Neural cell (in vitro differentiated cells): ENCODE measurements around the gene CPB2. TPM values are rescaled to one million over a fixed set of nuclear protein-coding genes. Genes with fewer than 3 reads are reported as not detected.

Experiments
- H2AFZ ChIP-seq: fragments of 200-600, 300-800 bp; sonication (generic), shearing (Covaris generic); 2 replicates; pipeline ENCODE4 v1.6.0; 2014; ENCODE audit warnings: low read depth, mild to moderate bottlenecking, antibody characterized with exemption, low read length, moderate library complexity
- H3F3A ChIP-seq: fragments of 200-600 bp; shearing (Covaris generic); 2 replicates; pipeline ENCODE4 v1.6.1; 2016; ENCODE audit warnings: mild to moderate bottlenecking, moderate library complexity, mixed read lengths, antibody characterized with exemption, low read length; ENCODE audit not compliant: insufficient read depth, poor library complexity, severe bottlenecking
- H3K27ac ChIP-seq: fragments of 200-600, 300-800 bp; sonication (generic), shearing (Covaris generic); 2 replicates; pipeline ENCODE4 v1.5.1; 2014; ENCODE audit warnings: mild to moderate bottlenecking, low read length, moderate library complexity
- H3K27me3 ChIP-seq: fragments of 300-800, 200-600 bp; sonication (generic), shearing (Covaris generic); 2 replicates; pipeline ENCODE4 v1.6.0; 2014; ENCODE audit warnings: mild to moderate bottlenecking, low read depth, low read length, moderate library complexity; ENCODE audit not compliant: insufficient read depth
- H3K36me3 ChIP-seq: fragments of 300-800, 200-600 bp; sonication (generic), shearing (Covaris generic); 2 replicates; pipeline ENCODE4 v1.5.1; 2014; ENCODE audit warnings: mild to moderate bottlenecking, antibody characterized with exemption, low read length, moderate library complexity; ENCODE audit not compliant: insufficient read depth
- H3K4me2 ChIP-seq: fragments of 300-800, 200-600 bp; sonication (generic), shearing (Covaris generic); 2 replicates; pipeline ENCODE4 v1.6.0; 2014; ENCODE audit warnings: mild to moderate bottlenecking, low read length
- H3K4me3 ChIP-seq: fragments of 300-800, 200-600 bp; sonication (generic), shearing (Covaris generic); 2 replicates; pipeline ENCODE4 v1.5.1; 2014; ENCODE audit warnings: mild to moderate bottlenecking, low read length, moderate library complexity
- H3K79me2 ChIP-seq: fragments of 200-600 bp; shearing (Covaris generic); replicated peaks from 2 replicates; pipeline ENCODE4 v1.6.0; 2014; ENCODE audit warnings: mild to moderate bottlenecking, low read length, moderate library complexity; ENCODE audit not compliant: insufficient read depth
- H3K9ac ChIP-seq: fragments of 300-800, 200-600 bp; sonication (generic), shearing (Covaris generic); 2 replicates; pipeline ENCODE4 v1.6.1; 2016; ENCODE audit warnings: mild to moderate bottlenecking, low read length, mixed read lengths
- H3K9me2 ChIP-seq: fragments of 200-600 bp; shearing (Covaris generic); 2 replicates; pipeline ENCODE4 v1.6.1; 2016; ENCODE audit warnings: mild to moderate bottlenecking, low read length, mixed read lengths; ENCODE audit not compliant: insufficient read depth
- H3K9me3 ChIP-seq: fragments of 200-600, 300-800 bp; sonication (generic), shearing (Covaris generic); 2 replicates; pipeline ENCODE4 v1.6.1; 2016; ENCODE audit warnings: mild to moderate bottlenecking, mixed run types, low read length, moderate library complexity, mixed read lengths
- H4K20me1 ChIP-seq: fragments of 200-600 bp; shearing (Covaris generic); 2 replicates; pipeline ENCODE4 v1.6.1; 2016; ENCODE audit warnings: mild to moderate bottlenecking, mixed run types; ENCODE audit not compliant: insufficient read depth
- EP300 ChIP-seq: fragments of 450-650 bp; conservative IDR thresholded peaks from 2 replicates; pipeline ENCODE4 v1.6.1; 2014; ENCODE audit warnings: antibody characterized with exemption, mild to moderate bottlenecking, moderate library complexity; ENCODE audit not compliant: poor library complexity, severe bottlenecking
- EZH2 ChIP-seq: fragments of 200-600, 300-800 bp; shearing (Covaris generic), sonication (generic); IDR thresholded peaks from 2 replicates; pipeline ENCODE4 v1.6.1; 2014; ENCODE audit warnings: antibody characterized with exemption, low read length, borderline replicate concordance, mild to moderate bottlenecking; ENCODE audit not compliant: insufficient read depth, poor library complexity, severe bottlenecking
- MXI1 ChIP-seq: fragments of 450-650 bp; conservative IDR thresholded peaks from 2 replicates; pipeline ENCODE4 v1.6.1; 2014; ENCODE audit warnings: antibody characterized with exemption, mild to moderate bottlenecking; ENCODE audit not compliant: poor library complexity, severe bottlenecking
- POLR2AphosphoS5 ChIP-seq: IDR thresholded peaks from 2 replicates; pipeline ENCODE4 v1.6.1; 2012
- RAD21 ChIP-seq: fragments of 450-650 bp; conservative IDR thresholded peaks from 2 replicates; pipeline ENCODE4 v1.6.1; 2014; ENCODE audit warnings: antibody characterized with exemption, mild to moderate bottlenecking, moderate library complexity
- SMC3 ChIP-seq: fragments of 450-650 bp; conservative IDR thresholded peaks from 2 replicates; pipeline ENCODE4 v1.6.1; 2014; ENCODE audit warnings: antibody characterized with exemption, mild to moderate bottlenecking, moderate library complexity; ENCODE audit not compliant: poor library complexity
- TAF1 ChIP-seq: IDR thresholded peaks from 2 replicates; pipeline ENCODE4 v1.6.1; 2012; ENCODE audit warnings: low read depth
- polyA plus RNA-seq: library from polyadenylated mRNA; depleted of rRNA; stranded (reverse); fragments of >200 nt; gene quantifications from 2 replicates; pipeline ENCODE4 v1.2.3, GENCODE V29; 2014
- TF ChIP-seq, protein P1 (sequence below): IDR thresholded peaks from 2 replicates; pipeline ENCODE4 v1.6.1; 2012; ENCODE audit warnings: borderline replicate concordance
- TF ChIP-seq, protein P2 (sequence below): fragments of 450-650 bp; IDR thresholded peaks from 2 replicates; pipeline ENCODE4 v1.5.1; 2014; ENCODE audit warnings: antibody characterized with exemption, mild to moderate bottlenecking, moderate library complexity; ENCODE audit not compliant: poor library complexity, severe bottlenecking

Gene CPB2
- polyA plus RNA-seq, 1 donor from 2014 or later: not detected

DNA sequence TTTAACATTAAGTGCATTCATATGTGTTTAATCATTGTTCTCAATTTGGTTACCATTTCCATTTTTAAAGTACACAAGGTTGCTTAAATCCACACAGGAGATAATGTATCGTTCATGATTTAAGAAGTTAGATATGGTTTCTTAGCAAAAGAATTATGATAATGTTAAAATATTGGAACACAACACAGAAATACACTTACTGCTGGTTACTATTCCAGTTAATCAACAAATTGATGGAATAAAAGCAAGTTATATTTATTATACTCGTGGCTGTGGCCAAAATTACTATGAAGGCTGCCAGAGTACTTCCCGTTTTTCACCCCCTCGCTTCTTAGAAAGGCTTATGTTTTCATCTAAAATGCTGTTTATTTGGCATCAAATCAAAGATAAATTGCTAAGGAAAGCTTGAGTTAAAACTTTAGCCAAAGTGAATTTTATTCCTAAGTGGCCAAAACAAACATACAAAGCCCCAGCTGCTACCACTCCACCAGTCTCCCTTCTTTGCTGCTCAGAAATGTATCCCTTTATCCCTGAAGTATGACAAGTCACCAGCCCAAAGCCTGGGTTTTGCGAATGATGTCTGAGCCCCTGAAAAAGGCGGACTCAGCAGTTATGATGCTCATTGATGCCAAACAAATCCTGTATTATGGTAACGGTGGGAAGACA is 49.4 kb upstream of the CPB2 start:
- Histone ChIP-seq H2AFZ (no peak overlapping the region), H3K27ac (no peak overlapping the region), H3F3A (no peaks in the 10 kb centered on the region), H3K4me2 (no peak overlapping the region), H3K9me2 (no peaks in the 10 kb centered on the region), H3K27me3 (no peaks in the 10 kb centered on the region), H3K9me3 (no peaks in the 10 kb centered on the region), H3K36me3 (no peaks in the 10 kb centered on the region), H3K9ac (no peak overlapping the region), H3K4me3 (no peak overlapping the region), H4K20me1 (no peaks in the 10 kb centered on the region), H3K79me2 (no peaks in the 10 kb centered on the region)
- TF ChIP-seq, protein P1, sequence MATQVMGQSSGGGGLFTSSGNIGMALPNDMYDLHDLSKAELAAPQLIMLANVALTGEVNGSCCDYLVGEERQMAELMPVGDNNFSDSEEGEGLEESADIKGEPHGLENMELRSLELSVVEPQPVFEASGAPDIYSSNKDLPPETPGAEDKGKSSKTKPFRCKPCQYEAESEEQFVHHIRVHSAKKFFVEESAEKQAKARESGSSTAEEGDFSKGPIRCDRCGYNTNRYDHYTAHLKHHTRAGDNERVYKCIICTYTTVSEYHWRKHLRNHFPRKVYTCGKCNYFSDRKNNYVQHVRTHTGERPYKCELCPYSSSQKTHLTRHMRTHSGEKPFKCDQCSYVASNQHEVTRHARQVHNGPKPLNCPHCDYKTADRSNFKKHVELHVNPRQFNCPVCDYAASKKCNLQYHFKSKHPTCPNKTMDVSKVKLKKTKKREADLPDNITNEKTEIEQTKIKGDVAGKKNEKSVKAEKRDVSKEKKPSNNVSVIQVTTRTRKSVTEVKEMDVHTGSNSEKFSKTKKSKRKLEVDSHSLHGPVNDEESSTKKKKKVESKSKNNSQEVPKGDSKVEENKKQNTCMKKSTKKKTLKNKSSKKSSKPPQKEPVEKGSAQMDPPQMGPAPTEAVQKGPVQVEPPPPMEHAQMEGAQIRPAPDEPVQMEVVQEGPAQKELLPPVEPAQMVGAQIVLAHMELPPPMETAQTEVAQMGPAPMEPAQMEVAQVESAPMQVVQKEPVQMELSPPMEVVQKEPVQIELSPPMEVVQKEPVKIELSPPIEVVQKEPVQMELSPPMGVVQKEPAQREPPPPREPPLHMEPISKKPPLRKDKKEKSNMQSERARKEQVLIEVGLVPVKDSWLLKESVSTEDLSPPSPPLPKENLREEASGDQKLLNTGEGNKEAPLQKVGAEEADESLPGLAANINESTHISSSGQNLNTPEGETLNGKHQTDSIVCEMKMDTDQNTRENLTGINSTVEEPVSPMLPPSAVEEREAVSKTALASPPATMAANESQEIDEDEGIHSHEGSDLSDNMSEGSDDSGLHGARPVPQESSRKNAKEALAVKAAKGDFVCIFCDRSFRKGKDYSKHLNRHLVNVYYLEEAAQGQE: no peak
- no peak for TF ChIP-seq RAD21
- TF ChIP-seq MXI1: no peak
- no peak for TF ChIP-seq TAF1
- TF ChIP-seq, protein P2, sequence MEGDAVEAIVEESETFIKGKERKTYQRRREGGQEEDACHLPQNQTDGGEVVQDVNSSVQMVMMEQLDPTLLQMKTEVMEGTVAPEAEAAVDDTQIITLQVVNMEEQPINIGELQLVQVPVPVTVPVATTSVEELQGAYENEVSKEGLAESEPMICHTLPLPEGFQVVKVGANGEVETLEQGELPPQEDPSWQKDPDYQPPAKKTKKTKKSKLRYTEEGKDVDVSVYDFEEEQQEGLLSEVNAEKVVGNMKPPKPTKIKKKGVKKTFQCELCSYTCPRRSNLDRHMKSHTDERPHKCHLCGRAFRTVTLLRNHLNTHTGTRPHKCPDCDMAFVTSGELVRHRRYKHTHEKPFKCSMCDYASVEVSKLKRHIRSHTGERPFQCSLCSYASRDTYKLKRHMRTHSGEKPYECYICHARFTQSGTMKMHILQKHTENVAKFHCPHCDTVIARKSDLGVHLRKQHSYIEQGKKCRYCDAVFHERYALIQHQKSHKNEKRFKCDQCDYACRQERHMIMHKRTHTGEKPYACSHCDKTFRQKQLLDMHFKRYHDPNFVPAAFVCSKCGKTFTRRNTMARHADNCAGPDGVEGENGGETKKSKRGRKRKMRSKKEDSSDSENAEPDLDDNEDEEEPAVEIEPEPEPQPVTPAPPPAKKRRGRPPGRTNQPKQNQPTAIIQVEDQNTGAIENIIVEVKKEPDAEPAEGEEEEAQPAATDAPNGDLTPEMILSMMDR: no peak
- TF ChIP-seq POLR2AphosphoS5: no peak
- no peak for TF ChIP-seq EP300
- no peak for TF ChIP-seq SMC3
- no peak for TF ChIP-seq EZH2

DNA sequence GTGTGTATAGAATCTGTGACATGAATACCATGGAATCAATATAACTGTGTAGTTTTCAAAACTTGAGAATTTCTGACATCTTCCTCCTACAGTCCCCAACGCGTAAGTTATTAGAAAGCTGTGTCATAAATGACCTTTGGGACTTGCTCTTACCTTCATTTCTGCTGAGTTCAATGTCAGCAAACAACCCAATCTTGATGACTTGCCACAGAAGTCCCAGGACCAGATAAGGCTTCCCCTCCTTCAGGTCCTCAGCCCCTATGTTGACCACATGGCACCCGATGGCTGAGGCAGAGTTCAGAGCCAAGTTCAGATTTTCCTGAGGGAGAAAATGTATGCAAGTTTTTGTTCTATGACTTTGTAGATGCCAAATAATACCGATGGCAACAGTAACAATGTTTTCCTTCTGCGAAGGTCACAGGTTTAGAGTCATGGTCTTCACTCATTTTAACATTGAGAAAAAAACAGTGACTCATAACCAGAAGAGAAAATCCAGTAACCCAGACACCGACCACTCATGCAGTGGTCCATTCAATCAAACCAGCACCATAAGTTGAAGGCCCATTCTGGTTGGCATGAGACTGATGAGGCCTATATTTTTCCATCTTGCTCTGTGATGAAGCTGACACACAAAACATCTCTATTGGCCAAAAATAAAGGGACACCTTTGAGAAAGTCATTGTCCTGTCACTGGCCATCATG is 47.9 kb upstream of the CPB2 start:
- H3K9me2 ChIP-seq: no peaks in the 10 kb centered on the region
- H3F3A ChIP-seq: no peaks in the 10 kb centered on the region
- no peaks in the 10 kb centered on the region for H3K36me3 ChIP-seq
- H4K20me1 ChIP-seq: no peaks in the 10 kb centered on the region
- no peak overlapping the region for H3K9ac ChIP-seq
- no peaks in the 10 kb centered on the region for H3K27me3 ChIP-seq
- TF ChIP-seq, protein P1: no peak
- TF ChIP-seq EZH2 (no peak), RAD21 (no peak), EP300 (no peak), TAF1 (no peak), SMC3 (no peak), POLR2AphosphoS5 (no peak), MXI1 (no peak)
- TF ChIP-seq, protein P2: no peak
- no peak overlapping the region for H3K27ac ChIP-seq
- H3K79me2 ChIP-seq: no peaks in the 10 kb centered on the region
- H3K9me3 ChIP-seq: no peaks in the 10 kb centered on the region
- H3K4me2 ChIP-seq: no peak overlapping the region
- H3K4me3 ChIP-seq: no peak overlapping the region
- no peak overlapping the region for H2AFZ ChIP-seq
